ENCODE measurements around the gene TBXA2R. TPM values are rescaled to one million over a fixed set of nuclear protein-coding genes. Genes with fewer than 3 reads are reported as not detected.

Gene TBXA2R
- total and polyA plus RNA-seq, 2 of the 4 experiments (the other 2 are of a cell fraction) = 0.36 to 2.3 TPM

GRCh38 chr19:3595521-3596061 lies 11.1 kb downstream of the TBXA2R start:
- Histone ChIP-seq H2BK15ac (ENCODE audit: low read depth, low read length) (no peak overlapping the region), H3K9me3 (ENCODE audit: control insufficient read depth, insufficient read depth, low read length) (no peaks in the 10 kb centered on the region; the same call in 1 of the 2 replicates), H2BK5ac (ENCODE audit: low read depth, low read length, poor library complexity, severe bottlenecking) (no peak overlapping the region), H3K4ac (ENCODE audit: low read depth, low read length) (no peak overlapping the region), H4K20me1 (ENCODE audit: insufficient read depth, low read length) (no peaks in the 10 kb centered on the region), H4K8ac (ENCODE audit: low read depth in 2 of 2, low read length in 2 of 2) (no peak overlapping the region), H3K56ac (ENCODE audit: extremely low read depth, insufficient read depth, low read length) (no peak overlapping the region), H3K18ac (ENCODE audit: low read depth, low read length) (no peak overlapping the region), H3K9me1 (ENCODE audit: insufficient read depth, low read length) (no peaks in the 10 kb centered on the region), H3K27ac (ENCODE audit: insufficient read depth, low read length) (no peak overlapping the region), H3K9ac (ENCODE audit: low read depth, low read length) (no peak overlapping the region), H3K79me1 (ENCODE audit: low read depth in 1 of 2, low read length in 2 of 2) (no peaks in the 10 kb centered on the region), H3K4me1 (ENCODE audit: control insufficient read depth, insufficient read depth, low read length) (no peaks in the 10 kb centered on the region), H3K27me3 (ENCODE audit: control insufficient read depth, insufficient read depth, low read length) (peaks cover 2% of the 10 kb centered on the region; the same call in 1 of the 2 replicates), H3K14ac (replicated peaks; ENCODE audit: low read depth, low read length) (no peak overlapping the region), H4K91ac (ENCODE audit: insufficient read depth, low read depth, low read length) (no peak overlapping the region), H3K36me3 (ENCODE audit: control insufficient read depth, insufficient read depth, low read length) (peaks cover 2% of the 10 kb centered on the region; the same call in 1 of the 2 replicates), H3K23ac (ENCODE audit: low read depth, low read length) (no peak overlapping the region), H2AFZ (replicated peaks; ENCODE audit: low read length, poor library complexity) (no peak overlapping the region), H2AK9ac (replicated peaks; ENCODE audit: low read depth, low read length, poor library complexity) (no peak overlapping the region), H2BK120ac (ENCODE audit: low read depth, low read length) (no peak overlapping the region), H2BK20ac (ENCODE audit: low read depth, low read length) (no peak overlapping the region), H3K4me3 (ENCODE audit: insufficient read depth, low read depth, low read length) (no peak overlapping the region), H2AK5ac (ENCODE audit: low read depth, low read length) (no peak overlapping the region), H3K4me2 (ENCODE audit: low read depth, low read length) (no peak overlapping the region), H4K5ac (ENCODE audit: low read depth, low read length) (no peak overlapping the region)
- TF ChIP-seq ELK1 (IDR thresholded peaks at IDR 0.05; ENCODE audit: borderline replicate concordance, low read depth, low read length) (no peak), SMC3 (IDR thresholded peaks at IDR 0.05; ENCODE audit: low read depth, low read length) (no peak), RFX5 (IDR thresholded peaks at IDR 0.05; ENCODE audit: low read depth, low read length) (no peak), FOS (IDR thresholded peaks at IDR 0.05; ENCODE audit: low read depth, low read length) (no peak), CHD1 (IDR thresholded peaks at IDR 0.05; ENCODE audit: low read depth, low read length) (no peak), CEBPB (IDR thresholded peaks at IDR 0.05; ENCODE audit: low read depth, low read length) (no peak), BHLHE40 (IDR thresholded peaks at IDR 0.05; ENCODE audit: low read depth, low read length) (no peak), POLR2A (IDR thresholded peaks at IDR 0.05; ENCODE audit: low read depth, low read length) (no peak), RAD21 (IDR thresholded peaks at IDR 0.05; ENCODE audit: low read length) (no peak), MAFK (IDR thresholded peaks at IDR 0.05; ENCODE audit: low read depth, low read length) (no peak), CTCF (conservative IDR thresholded peaks at IDR 0.05; ENCODE audit: low read depth, low read length) (no peak), USF2 (IDR thresholded peaks at IDR 0.05; ENCODE audit: low read depth, low read length) (no peak), RCOR1 (IDR thresholded peaks at IDR 0.05; ENCODE audit: insufficient replicate concordance, low read length) (no peak), NFE2L2 (IDR thresholded peaks at IDR 0.05; ENCODE audit: low read depth, low read length) (no peak), MXI1 (IDR thresholded peaks at IDR 0.05; ENCODE audit: borderline replicate concordance, low read depth, low read length) (no peak), MAZ (IDR thresholded peaks at IDR 0.05; ENCODE audit: borderline replicate concordance, low read depth, low read length) (no peak)
- no TSS peak for BruUV-seq (replicated peaks)
- ChIA-PET CTCF (no interaction called here), POLR2A (ENCODE audit: unreplicated experiment) (no interaction called here)
- ATAC-seq (ENCODE audit: low read depth) = no peak
- intact Hi-C loops (cut with micrococcal nuclease) = no loop called here
- in situ Hi-C loops (cut with MboI; ENCODE audit: low sequenced_read_pairs) = no loop called here
- DNase-seq = no peak
- dilution Hi-C loops (cut with HindIII; ENCODE audit: low sequenced_read_pairs, unreplicated experiment) = no loop called here
- 75% methylated on average over 31 of the region's 34 CpGs; no CpG with 5 or more reads in 1 of the 2 experiments for WGBS, 2 experiments (ENCODE audit: extremely low coverage in 2 of 2, insufficient read length in 1 of 2)
